Right atrium auricular region (tissue), 2 donors: ENCODE measurements around the gene SLC24A4. TPM values are rescaled to one million over a fixed set of nuclear protein-coding genes. Genes with fewer than 3 reads are reported as not detected.
"Not testable (repeated sequence)": the region's sequence is repeated elsewhere in the genome, so short reads cannot be mapped to it uniquely, and the experiment has no call there.

Source experiments
- DNase-seq: peaks from one replicate; pipeline ENCODE4 v3.0.0-alpha.2; 2019; ENCODE audit warnings: low spot score
- H3K27ac ChIP-seq, 2 donors: fragments of 200-600 bp; sonication (generic); 1 replicate in 1 of 2; 2 replicates in 1 of 2; pipeline ENCODE4 v1.5.1; 2016 to 2019
- H3K27me3 ChIP-seq, 2 donors: fragments of 200-600 bp; sonication (generic); one replicate each; pipeline versions ENCODE4 v1.5.1 to v1.6.0; 2017 to 2019
- H3K36me3 ChIP-seq: fragments of 200-600 bp; sonication (generic); one replicate; pipeline ENCODE4 v1.5.1; 2016
- H3K4me1 ChIP-seq, 2 donors: fragments of 200-600 bp; sonication (generic); one replicate each; pipeline versions ENCODE4 v1.5.1 to v1.6.0; 2017 to 2019
- H3K4me3 ChIP-seq, 2 donors: fragments of 200-600 bp; sonication (generic); 1 replicate in 1 of 2; 2 replicates in 1 of 2; pipeline ENCODE4 v1.5.1; 2017 to 2019; ENCODE audit warnings: mild to moderate bottlenecking in 1 of 2, moderate library complexity in 1 of 2
- H3K9me3 ChIP-seq, 2 donors: fragments of 200-600 bp; sonication (generic); one replicate each; pipeline ENCODE4 v1.5.1; 2019
- total RNA-seq, 2 donors: library from RNA; depleted of rRNA; stranded (reverse); fragments of >200 nt; gene quantifications; one replicate each; pipeline ENCODE4 v1.1.0, GENCODE V29; 2016
- TF ChIP-seq, protein P1 (sequence below), 2 donors: fragments of 200-600 bp; sonication (generic); IDR thresholded peaks; one replicate each; pipeline ENCODE4 v1.5.1; 2019; ENCODE audit warnings: antibody characterized with exemption in 2 of 2

Gene SLC24A4
- total RNA-seq, 2 donors from 2014 or later: 0.04 to 0.24 TPM

- TF ChIP-seq, protein P1, sequence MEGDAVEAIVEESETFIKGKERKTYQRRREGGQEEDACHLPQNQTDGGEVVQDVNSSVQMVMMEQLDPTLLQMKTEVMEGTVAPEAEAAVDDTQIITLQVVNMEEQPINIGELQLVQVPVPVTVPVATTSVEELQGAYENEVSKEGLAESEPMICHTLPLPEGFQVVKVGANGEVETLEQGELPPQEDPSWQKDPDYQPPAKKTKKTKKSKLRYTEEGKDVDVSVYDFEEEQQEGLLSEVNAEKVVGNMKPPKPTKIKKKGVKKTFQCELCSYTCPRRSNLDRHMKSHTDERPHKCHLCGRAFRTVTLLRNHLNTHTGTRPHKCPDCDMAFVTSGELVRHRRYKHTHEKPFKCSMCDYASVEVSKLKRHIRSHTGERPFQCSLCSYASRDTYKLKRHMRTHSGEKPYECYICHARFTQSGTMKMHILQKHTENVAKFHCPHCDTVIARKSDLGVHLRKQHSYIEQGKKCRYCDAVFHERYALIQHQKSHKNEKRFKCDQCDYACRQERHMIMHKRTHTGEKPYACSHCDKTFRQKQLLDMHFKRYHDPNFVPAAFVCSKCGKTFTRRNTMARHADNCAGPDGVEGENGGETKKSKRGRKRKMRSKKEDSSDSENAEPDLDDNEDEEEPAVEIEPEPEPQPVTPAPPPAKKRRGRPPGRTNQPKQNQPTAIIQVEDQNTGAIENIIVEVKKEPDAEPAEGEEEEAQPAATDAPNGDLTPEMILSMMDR (IDR thresholded peaks at IDR 0.05): no peak
- DNase-seq: no peak
- H3K27me3 ChIP-seq: no peaks in the 10 kb centered on the region
- H3K4me1 ChIP-seq: no peaks in the 10 kb centered on the region
- H3K27ac ChIP-seq: no peak overlapping the region
- no peak overlapping the region for H3K4me3 ChIP-seq
- H3K36me3 ChIP-seq: no peaks in the 10 kb centered on the region
- no peaks in the 10 kb centered on the region for H3K9me3 ChIP-seq
Observed at GRCh38 chr14:92400579-92401444, 77.8 kb downstream of the SLC24A4 start.

- Histone ChIP-seq H3K9me3 (no peaks in the 10 kb centered on the region), H3K4me1 (no peaks in the 10 kb centered on the region)
- TF ChIP-seq, protein P1 (IDR thresholded peaks at IDR 0.05): no peak
Observed at GRCh38 chr14:92401561-92401960, 78.6 kb downstream of the SLC24A4 start.

GRCh38 chr14:92402500-92402899 is 79.5 kb downstream of the SLC24A4 start:
- DNase-seq, H3K27ac ChIP-seq, H3K4me3 ChIP-seq, H3K9me3 ChIP-seq, H3K36me3 ChIP-seq, H3K27me3 ChIP-seq, H3K4me1 ChIP-seq: not testable (repeated sequence)

More at GRCh38 chr14:92401561-92401960, 78.6 kb downstream of the SLC24A4 start:
- Histone ChIP-seq H3K27me3 (no peaks in the 10 kb centered on the region), H3K36me3 (no peaks in the 10 kb centered on the region), H3K27ac (no peak overlapping the region), H3K4me3 (no peak overlapping the region)
- DNase-seq: no peak

DNA sequence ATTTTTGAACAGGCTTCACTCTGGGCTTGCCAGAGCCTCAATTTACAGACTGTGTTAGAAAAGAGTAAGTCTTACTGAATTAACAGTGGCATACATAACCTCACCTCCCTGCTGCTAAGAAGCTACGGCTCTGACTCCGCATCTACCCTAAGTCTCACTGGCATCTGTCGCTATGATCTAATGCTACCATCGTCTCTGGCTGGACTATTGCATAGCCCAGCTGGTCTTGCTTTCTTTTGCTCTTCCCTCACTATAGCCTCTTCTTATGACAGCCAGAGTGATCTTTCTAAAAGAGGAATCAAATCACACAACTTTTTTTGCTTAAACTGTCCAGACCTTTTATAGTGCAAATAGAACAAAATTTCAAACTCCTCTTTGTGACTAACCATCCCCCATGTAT is 81.1 kb downstream of the SLC24A4 start:
- DNase-seq: no peak
- H3K27ac ChIP-seq: no peak overlapping the region
- H3K27me3 ChIP-seq: no peaks in the 10 kb centered on the region
- TF ChIP-seq, protein P1 (IDR thresholded peaks at IDR 0.05): no peak
- H3K4me3 ChIP-seq: no peak overlapping the region
- H3K4me1 ChIP-seq: peaks cover 0 to 12% of the 10 kb centered on the region in 2 donors
- no peaks in the 10 kb centered on the region for H3K9me3 ChIP-seq
- no peaks in the 10 kb centered on the region for H3K36me3 ChIP-seq

- H3K4me1 ChIP-seq: peaks cover 0 to 13% of the 10 kb centered on the region in 2 donors
- no peaks in the 10 kb centered on the region for H3K36me3 ChIP-seq
- TF ChIP-seq, protein P1 (IDR thresholded peaks at IDR 0.05): no peak
- DNase-seq: no peak
- no peaks in the 10 kb centered on the region for H3K27me3 ChIP-seq
- H3K9me3 ChIP-seq: no peaks in the 10 kb centered on the region
- H3K4me3 ChIP-seq: no peak overlapping the region
- H3K27ac ChIP-seq: no peak overlapping the region
Observed at GRCh38 chr14:92404421-92404820, 81.5 kb downstream of the SLC24A4 start.

DNA sequence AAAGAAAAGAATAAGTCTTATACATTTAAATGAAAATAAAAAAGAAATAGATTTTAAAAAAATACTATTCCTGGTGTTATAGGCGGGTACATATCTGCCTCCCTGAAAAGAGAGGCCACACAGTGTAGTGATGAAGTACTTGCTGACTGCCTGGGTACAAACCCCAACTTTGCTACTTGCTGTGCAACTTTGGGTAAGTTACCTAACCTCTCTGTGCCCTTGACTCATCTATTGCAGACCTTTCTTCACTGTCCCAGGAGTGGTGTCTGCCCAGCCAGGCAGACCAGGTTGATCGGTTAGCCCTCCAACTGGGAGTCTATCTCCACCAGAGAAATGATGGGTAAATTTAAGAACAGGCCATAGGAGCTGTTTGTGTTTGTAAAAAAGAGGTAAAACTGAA is 82.0 kb downstream of the SLC24A4 start:
- DNase-seq: no peak
- Histone ChIP-seq H3K4me1 (peaks cover 0 to 13% of the 10 kb centered on the region in 2 donors), H3K36me3 (no peaks in the 10 kb centered on the region), H3K27ac (no peak overlapping the region), H3K9me3 (no peaks in the 10 kb centered on the region), H3K27me3 (no peaks in the 10 kb centered on the region), H3K4me3 (no peak overlapping the region)
- TF ChIP-seq, protein P1 (IDR thresholded peaks at IDR 0.05): no peak
